Measurements from ENCODE around the gene UBA5.

- TF ChIP-seq POLR2A (IDR thresholded peaks at IDR 0.05) = no peak
- TF ChIP-seq CTCF (IDR thresholded peaks at IDR 0.05 in 8 of 11, conservative IDR thresholded peaks at IDR 0.05 in 3 of 11) = peak in 2 of 11 experiments; percentile 11 to 24
- peak in 1 of 3 donors; percentile 64 for TF ChIP-seq POLR2AphosphoS5 (IDR thresholded peaks at IDR 0.05)
Measured at GRCh38 chr3:132723024-132723950, 63.2 kb downstream of the UBA5 start.

All from spleen (tissue), 7 donors.